ENCODE results near the gene UBE2D4. TPM values are rescaled to one million over a fixed set of nuclear protein-coding genes. Genes with fewer than 3 reads are reported as not detected.
"Not testable (repeated sequence)": the region's sequence is repeated elsewhere in the genome, so short reads cannot be mapped to it uniquely, and the experiment has no call there.

The UBE2D4 gene
- total RNA-seq, 1 donor from 2014 or later: 17.3 TPM

- not testable (repeated sequence) for H3K27me3 Mint-ChIP-seq; H3K27ac Mint-ChIP-seq; H3K9me3 Mint-ChIP-seq (ENCODE audit: low read depth); H3K36me3 Mint-ChIP-seq (ENCODE audit: insufficient read depth); DNase-seq (ENCODE audit: low spot score, unreplicated experiment); H3K4me3 Mint-ChIP-seq (ENCODE audit: low read depth); H3K4me1 Mint-ChIP-seq (ENCODE audit: low read depth)
Observed at GRCh38 chr7:43974725-43975482, 48.7 kb downstream of the UBE2D4 start.

- no peak overlapping the region for H3K27ac Mint-ChIP-seq
- no peak overlapping the region for H3K4me3 Mint-ChIP-seq (ENCODE audit: low read depth)
- no peak for TF ChIP-seq CTCF (IDR thresholded peaks at IDR 0.05; ENCODE audit: unreplicated experiment)
- H3K27me3 Mint-ChIP-seq: no peaks in the 10 kb centered on the region
- H3K36me3 Mint-ChIP-seq (ENCODE audit: insufficient read depth): no peaks in the 10 kb centered on the region
- no peaks in the 10 kb centered on the region for H3K4me1 Mint-ChIP-seq (ENCODE audit: low read depth)
- no peak for DNase-seq (ENCODE audit: low spot score, unreplicated experiment)
- H3K9me3 Mint-ChIP-seq (ENCODE audit: low read depth): no peaks in the 10 kb centered on the region
Observed at GRCh38 chr7:43977525-43977924, 51.3 kb downstream of the UBE2D4 start.

- H3K27ac Mint-ChIP-seq; H3K36me3 Mint-ChIP-seq (ENCODE audit: insufficient read depth); DNase-seq (ENCODE audit: low spot score, unreplicated experiment); H3K4me1 Mint-ChIP-seq (ENCODE audit: low read depth); H3K27me3 Mint-ChIP-seq; H3K9me3 Mint-ChIP-seq (ENCODE audit: low read depth); H3K4me3 Mint-ChIP-seq (ENCODE audit: low read depth): not testable (repeated sequence)
Observed at GRCh38 chr7:43978102-43978501, 51.9 kb downstream of the UBE2D4 start.

- not testable (repeated sequence) for H3K4me3 Mint-ChIP-seq (ENCODE audit: low read depth); DNase-seq (ENCODE audit: low spot score, unreplicated experiment); H3K27ac Mint-ChIP-seq; H3K9me3 Mint-ChIP-seq (ENCODE audit: low read depth); H3K36me3 Mint-ChIP-seq (ENCODE audit: insufficient read depth); H3K4me1 Mint-ChIP-seq (ENCODE audit: low read depth); H3K27me3 Mint-ChIP-seq
Observed at GRCh38 chr7:43982848-43983247, 56.6 kb downstream of the UBE2D4 start.

GRCh38 chr7:43983736-43984135, 57.5 kb downstream of the UBE2D4 start:
- not testable (repeated sequence) for H3K27ac Mint-ChIP-seq; H3K4me3 Mint-ChIP-seq (ENCODE audit: low read depth); DNase-seq (ENCODE audit: low spot score, unreplicated experiment); H3K4me1 Mint-ChIP-seq (ENCODE audit: low read depth); H3K36me3 Mint-ChIP-seq (ENCODE audit: insufficient read depth); H3K9me3 Mint-ChIP-seq (ENCODE audit: low read depth); H3K27me3 Mint-ChIP-seq

GRCh38 chr7:43985904-43986864, 59.9 kb downstream of the UBE2D4 start:
- H3K27ac Mint-ChIP-seq; H3K27me3 Mint-ChIP-seq; H3K4me1 Mint-ChIP-seq (ENCODE audit: low read depth); H3K36me3 Mint-ChIP-seq (ENCODE audit: insufficient read depth); H3K9me3 Mint-ChIP-seq (ENCODE audit: low read depth): not testable (repeated sequence)
- DNase-seq (ENCODE audit: low spot score, unreplicated experiment): peak; percentile 83
- TF ChIP-seq CTCF (IDR thresholded peaks at IDR 0.05; ENCODE audit: unreplicated experiment): peak; percentile 68
- peak overlapping the region; percentile 72 for H3K4me3 Mint-ChIP-seq (ENCODE audit: low read depth)

- not testable (repeated sequence) for H3K9me3 Mint-ChIP-seq (ENCODE audit: low read depth); H3K27ac Mint-ChIP-seq; H3K27me3 Mint-ChIP-seq; H3K36me3 Mint-ChIP-seq (ENCODE audit: insufficient read depth); H3K4me1 Mint-ChIP-seq (ENCODE audit: low read depth); H3K4me3 Mint-ChIP-seq (ENCODE audit: low read depth); DNase-seq (ENCODE audit: low spot score, unreplicated experiment)
Observed at GRCh38 chr7:43987476-43987875, 61.2 kb downstream of the UBE2D4 start.

GRCh38 chr7:43990011-43990585, 63.9 kb downstream of the UBE2D4 start:
- DNase-seq (ENCODE audit: low spot score, unreplicated experiment); H3K9me3 Mint-ChIP-seq (ENCODE audit: low read depth); H3K27me3 Mint-ChIP-seq; H3K27ac Mint-ChIP-seq; H3K4me3 Mint-ChIP-seq (ENCODE audit: low read depth); H3K4me1 Mint-ChIP-seq (ENCODE audit: low read depth); H3K36me3 Mint-ChIP-seq (ENCODE audit: insufficient read depth): not testable (repeated sequence)

- H3K4me3 Mint-ChIP-seq (ENCODE audit: low read depth); DNase-seq (ENCODE audit: low spot score, unreplicated experiment); H3K36me3 Mint-ChIP-seq (ENCODE audit: insufficient read depth); H3K4me1 Mint-ChIP-seq (ENCODE audit: low read depth); H3K9me3 Mint-ChIP-seq (ENCODE audit: low read depth); H3K27ac Mint-ChIP-seq; H3K27me3 Mint-ChIP-seq: not testable (repeated sequence)
Observed at GRCh38 chr7:43990829-43991228, 64.6 kb downstream of the UBE2D4 start.

- not testable (repeated sequence) for H3K27ac Mint-ChIP-seq; H3K36me3 Mint-ChIP-seq (ENCODE audit: insufficient read depth); H3K9me3 Mint-ChIP-seq (ENCODE audit: low read depth); DNase-seq (ENCODE audit: low spot score, unreplicated experiment); H3K4me1 Mint-ChIP-seq (ENCODE audit: low read depth); H3K27me3 Mint-ChIP-seq; H3K4me3 Mint-ChIP-seq (ENCODE audit: low read depth)
Observed at GRCh38 chr7:43992896-43993295, 66.7 kb downstream of the UBE2D4 start.

GRCh38 chr7:43994681-43995080, 68.4 kb downstream of the UBE2D4 start:
- not testable (repeated sequence) for H3K36me3 Mint-ChIP-seq (ENCODE audit: insufficient read depth); H3K27ac Mint-ChIP-seq; DNase-seq (ENCODE audit: low spot score, unreplicated experiment); H3K9me3 Mint-ChIP-seq (ENCODE audit: low read depth); H3K27me3 Mint-ChIP-seq; H3K4me1 Mint-ChIP-seq (ENCODE audit: low read depth); H3K4me3 Mint-ChIP-seq (ENCODE audit: low read depth)

All from progenitor cell of endocrine pancreas (in vitro differentiated cells).